ENCODE measurements around the gene OSGIN1. TPM values are rescaled to one million over a fixed set of nuclear protein-coding genes. Genes with fewer than 3 reads are reported as not detected.

Gene OSGIN1
- total RNA-seq, 2 donors from 2014 or later, result 9.4 to 11.9 TPM

DNA sequence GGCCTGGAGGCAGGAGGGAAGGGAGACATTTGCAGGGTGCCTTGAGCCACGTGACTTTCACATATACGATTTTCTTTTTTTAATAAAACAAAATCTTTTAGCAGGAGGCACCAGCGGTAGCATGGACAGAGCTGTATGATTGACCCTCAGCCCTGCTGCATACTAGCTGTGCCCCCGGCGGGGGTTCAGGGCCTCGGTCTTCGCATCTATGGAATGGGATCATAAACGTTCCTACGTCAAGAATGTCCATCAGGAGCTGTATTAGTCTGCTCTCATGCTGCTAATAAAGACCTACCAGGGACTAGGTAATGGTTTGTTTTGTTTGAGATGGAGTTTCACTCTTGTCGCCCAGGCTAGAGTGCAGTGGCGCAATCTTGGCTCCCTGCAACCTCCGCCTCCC lies 62.4 kb downstream of the OSGIN1 start:
- TF ChIP-seq, protein P1, sequence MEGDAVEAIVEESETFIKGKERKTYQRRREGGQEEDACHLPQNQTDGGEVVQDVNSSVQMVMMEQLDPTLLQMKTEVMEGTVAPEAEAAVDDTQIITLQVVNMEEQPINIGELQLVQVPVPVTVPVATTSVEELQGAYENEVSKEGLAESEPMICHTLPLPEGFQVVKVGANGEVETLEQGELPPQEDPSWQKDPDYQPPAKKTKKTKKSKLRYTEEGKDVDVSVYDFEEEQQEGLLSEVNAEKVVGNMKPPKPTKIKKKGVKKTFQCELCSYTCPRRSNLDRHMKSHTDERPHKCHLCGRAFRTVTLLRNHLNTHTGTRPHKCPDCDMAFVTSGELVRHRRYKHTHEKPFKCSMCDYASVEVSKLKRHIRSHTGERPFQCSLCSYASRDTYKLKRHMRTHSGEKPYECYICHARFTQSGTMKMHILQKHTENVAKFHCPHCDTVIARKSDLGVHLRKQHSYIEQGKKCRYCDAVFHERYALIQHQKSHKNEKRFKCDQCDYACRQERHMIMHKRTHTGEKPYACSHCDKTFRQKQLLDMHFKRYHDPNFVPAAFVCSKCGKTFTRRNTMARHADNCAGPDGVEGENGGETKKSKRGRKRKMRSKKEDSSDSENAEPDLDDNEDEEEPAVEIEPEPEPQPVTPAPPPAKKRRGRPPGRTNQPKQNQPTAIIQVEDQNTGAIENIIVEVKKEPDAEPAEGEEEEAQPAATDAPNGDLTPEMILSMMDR (IDR thresholded peaks at IDR 0.05), result no peak
- intact Hi-C loops (cut with DNase I), result no loop called here
- Histone ChIP-seq H3K27me3 (no peaks in the 10 kb centered on the region), H3K27ac (no peak overlapping the region), H3K4me3 (no peak overlapping the region), H3K4me1 (no peaks in the 10 kb centered on the region), H3K36me3 (no peaks in the 10 kb centered on the region), H3K9ac (ENCODE audit: low read depth in 2 of 2, low read length in 2 of 2) (no peak overlapping the region), H3K9me3 (no peaks in the 10 kb centered on the region)
- DNase-seq, result no peak

Other genes starting within 250 kb of the OSGIN1 start
- gene HSBP1, start 145.3 kb upstream of the OSGIN1 start, total RNA-seq, result 100 to 1,000 TPM; 112 to 134 TPM
- 10 to 100 TPM in 1 of 2 donors, 1 to 10 TPM in 1; 5.5 to 10.6 TPM for gene MLYCD, start 54.1 kb upstream of the OSGIN1 start, total RNA-seq
- gene NECAB2, start 15.0 kb downstream of the OSGIN1 start, total RNA-seq, result under 1 TPM; 0.25 to 0.42 TPM
- gene SLC38A8, start 89.6 kb downstream of the OSGIN1 start, total RNA-seq, result not detected
- gene MBTPS1, start 163.7 kb downstream of the OSGIN1 start, total RNA-seq, result 10 to 100 TPM; 69.6 to 80.7 TPM
- gene HSDL1, start 191.9 kb downstream of the OSGIN1 start, total RNA-seq, result 10 to 100 TPM; 10.7 to 12.9 TPM
- gene DNAAF1, start 192.1 kb downstream of the OSGIN1 start, total RNA-seq, result under 1 TPM in 1 of 2 donors, not detected in 1; 0.20 TPM
- gene TAF1C, start 233.8 kb downstream of the OSGIN1 start, total RNA-seq, result 10 to 100 TPM; 17.2 to 45.6 TPM
- gene ADAD2, start 237.9 kb downstream of the OSGIN1 start, total RNA-seq, result not detected

Measured in colonic mucosa (tissue), 4 donors.